HL-60 (cell line): ENCODE measurements around the gene SLC35E4.

Source experiments
- DNase-seq, 2 experiments: peaks; one replicate each; pipeline ENCODE4 v3.0.0-alpha.2; 2010 to 2020; ENCODE audit warnings: low read depth in 1 of 2, low spot score in 1 of 2
- H3K27ac ChIP-seq: fragments of 250-450 bp; sonication (Bioruptor Pico); replicated peaks from 2 replicates; pipeline ENCODE4 v1.5.1; 2020; ENCODE audit warnings: mild to moderate bottlenecking, moderate library complexity
- H3K27me3 ChIP-seq: fragments of 250-450 bp; sonication (Bioruptor Pico); 2 replicates; pipeline ENCODE4 v1.5.1; 2021; ENCODE audit warnings: mild to moderate bottlenecking, moderate library complexity; ENCODE audit not compliant: insufficient read depth, poor library complexity, severe bottlenecking
- H3K4me3 ChIP-seq: replicated peaks from 2 replicates; pipeline ENCODE4 v1.5.1; 2011; ENCODE audit warnings: mild to moderate bottlenecking, control low read depth, low read length; ENCODE audit not compliant: insufficient read depth
- CTCF ChIP-seq: IDR thresholded peaks from one replicate; pipeline ENCODE4 v1.5.1; 2011; ENCODE audit warnings: low read length, control low read depth, inconsistent platforms; ENCODE audit not compliant: insufficient read depth
- GABPA ChIP-seq: IDR thresholded peaks from 2 replicates; pipeline ENCODE4 v1.6.1; 2012; ENCODE audit warnings: low read depth
- POLR2AphosphoS5 ChIP-seq: IDR thresholded peaks from 2 replicates; pipeline ENCODE4 v1.6.1; 2012; ENCODE audit warnings: low read depth
- REST ChIP-seq: IDR thresholded peaks from 2 replicates; pipeline ENCODE4 v1.6.1; 2012; ENCODE audit warnings: low read depth; ENCODE audit not compliant: insufficient replicate concordance
- SPI1 ChIP-seq: IDR thresholded peaks from 2 replicates; pipeline ENCODE4 v1.6.1; 2012; ENCODE audit warnings: low read depth, mild to moderate bottlenecking, borderline replicate concordance

The SLC35E4 gene

GRCh38 chr22:30598986-30599385 is 36.6 kb upstream of the SLC35E4 start:
- Histone ChIP-seq H3K27ac (no peak overlapping the region), H3K27me3 (no peaks in the 10 kb centered on the region), H3K4me3 (no peak overlapping the region)
- no peak for DNase-seq
- no peak for TF ChIP-seq REST
- no peak for TF ChIP-seq CTCF
- no peak for TF ChIP-seq GABPA
- no peak for TF ChIP-seq SPI1
- no peak for TF ChIP-seq POLR2AphosphoS5

GRCh38 chr22:30600921-30601320 is 34.7 kb upstream of the SLC35E4 start:
- Histone ChIP-seq H3K4me3 (no peak overlapping the region), H3K27ac (no peak overlapping the region), H3K27me3 (no peaks in the 10 kb centered on the region)
- TF ChIP-seq GABPA (no peak), SPI1 (peak; percentile 61; the same call in 1 of the 2 replicates)
- DNase-seq: peak in 1 of 2 experiments; percentile 8

GRCh38 chr22:30601464-30601863 is 34.1 kb upstream of the SLC35E4 start:
- TF ChIP-seq CTCF (no peak), GABPA (no peak), REST (no peak), POLR2AphosphoS5 (no peak)
- Histone ChIP-seq H3K4me3 (no peak overlapping the region), H3K27ac (no peak overlapping the region), H3K27me3 (no peaks in the 10 kb centered on the region)
- no peak for DNase-seq

- H3K4me3 ChIP-seq: no peak overlapping the region
- DNase-seq: peak in 1 of 2 experiments; percentile 40
- TF ChIP-seq SPI1 (no peak), GABPA (no peak), POLR2AphosphoS5 (no peak), REST (no peak), CTCF (no peak)
- no peak overlapping the region for H3K27ac ChIP-seq
- H3K27me3 ChIP-seq: no peaks in the 10 kb centered on the region
Measured at GRCh38 chr22:30602049-30602448, 33.5 kb upstream of the SLC35E4 start.
